Measurements from ENCODE around the gene DIAPH2. TPM values are rescaled to one million over a fixed set of nuclear protein-coding genes. Genes with fewer than 3 reads are reported as not detected.

The DIAPH2 gene
- total RNA-seq, 1 donor from 2014 or later = 12.3 TPM

GRCh38 chrX:97374266-97374665 lies 689.6 kb downstream of the DIAPH2 start:
- no peak for DNase-seq (ENCODE audit: low read depth)
- no peak for TF ChIP-seq CTCF (IDR thresholded peaks at IDR 0.05; ENCODE audit: insufficient read depth, low read length, poor library complexity, severe bottlenecking)
- H3K36me3 ChIP-seq (ENCODE audit: control insufficient read depth, insufficient read depth, low read length) = no peaks in the 10 kb centered on the region
- no peaks in the 10 kb centered on the region for H3K27me3 ChIP-seq (ENCODE audit: control insufficient read depth, insufficient read depth, low read length)
- H3K4me3 ChIP-seq (ENCODE audit: low read depth, low read length) = no peak overlapping the region

- DNase-seq (ENCODE audit: low read depth) = no peak
- H3K36me3 ChIP-seq (ENCODE audit: control insufficient read depth, insufficient read depth, low read length) = no peaks in the 10 kb centered on the region
- TF ChIP-seq CTCF (IDR thresholded peaks at IDR 0.05; ENCODE audit: insufficient read depth, low read length, poor library complexity, severe bottlenecking) = no peak
- no peak overlapping the region for H3K4me3 ChIP-seq (ENCODE audit: low read depth, low read length)
- no peaks in the 10 kb centered on the region for H3K27me3 ChIP-seq (ENCODE audit: control insufficient read depth, insufficient read depth, low read length)
Measured at GRCh38 chrX:97380200-97380599, 695.6 kb downstream of the DIAPH2 start.

- H3K4me3 ChIP-seq (ENCODE audit: low read depth, low read length) = no peak overlapping the region
- no peak for DNase-seq (ENCODE audit: low read depth)
- no peaks in the 10 kb centered on the region for H3K27me3 ChIP-seq (ENCODE audit: control insufficient read depth, insufficient read depth, low read length)
- no peaks in the 10 kb centered on the region for H3K36me3 ChIP-seq (ENCODE audit: control insufficient read depth, insufficient read depth, low read length)
- no peak for TF ChIP-seq CTCF (IDR thresholded peaks at IDR 0.05; ENCODE audit: insufficient read depth, low read length, poor library complexity, severe bottlenecking)
Measured at GRCh38 chrX:97384685-97385084, 700.0 kb downstream of the DIAPH2 start.

GRCh38 chrX:97387004-97387403 lies 702.4 kb downstream of the DIAPH2 start:
- no peak for DNase-seq (ENCODE audit: low read depth)
- Histone ChIP-seq H3K27me3 (ENCODE audit: control insufficient read depth, insufficient read depth, low read length) (no peaks in the 10 kb centered on the region), H3K36me3 (ENCODE audit: control insufficient read depth, insufficient read depth, low read length) (no peaks in the 10 kb centered on the region), H3K4me3 (ENCODE audit: low read depth, low read length) (no peak overlapping the region)
- no peak for TF ChIP-seq CTCF (IDR thresholded peaks at IDR 0.05; ENCODE audit: insufficient read depth, low read length, poor library complexity, severe bottlenecking)

- DNase-seq (ENCODE audit: low read depth) = peak; percentile 69
- no peak overlapping the region for H3K4me3 ChIP-seq (ENCODE audit: low read depth, low read length)
- no peaks in the 10 kb centered on the region for H3K36me3 ChIP-seq (ENCODE audit: control insufficient read depth, insufficient read depth, low read length)
- TF ChIP-seq CTCF (IDR thresholded peaks at IDR 0.05; ENCODE audit: insufficient read depth, low read length, poor library complexity, severe bottlenecking) = no peak
- no peaks in the 10 kb centered on the region for H3K27me3 ChIP-seq (ENCODE audit: control insufficient read depth, insufficient read depth, low read length)
Measured at GRCh38 chrX:97389761-97390192, 705.1 kb downstream of the DIAPH2 start.

GRCh38 chrX:97397371-97397770 lies 712.7 kb downstream of the DIAPH2 start:
- DNase-seq (ENCODE audit: low read depth) = no peak

More at GRCh38 chrX:97397371-97397770, 712.7 kb downstream of the DIAPH2 start:
- no peaks in the 10 kb centered on the region for H3K36me3 ChIP-seq (ENCODE audit: control insufficient read depth, insufficient read depth, low read length)
- H3K4me3 ChIP-seq (ENCODE audit: low read depth, low read length) = no peak overlapping the region
- no peak for TF ChIP-seq CTCF (IDR thresholded peaks at IDR 0.05; ENCODE audit: insufficient read depth, low read length, poor library complexity, severe bottlenecking)
- H3K27me3 ChIP-seq (ENCODE audit: control insufficient read depth, insufficient read depth, low read length) = no peaks in the 10 kb centered on the region
